GM12891 (cell line): ENCODE data around the gene FAM3A. TPM values are rescaled to one million over a fixed set of nuclear protein-coding genes. Genes with fewer than 3 reads are reported as not detected.
A peak's percentile ranks its signal among the peaks of the same experiment; 100 is the strongest.
"Not testable (repeated sequence)": the region's sequence is repeated elsewhere in the genome, so short reads cannot be mapped to it uniquely, and the experiment has no call there.

Experiments used
- DNase-seq: peaks from one replicate; pipeline ENCODE4 v3.0.0; 2011; ENCODE audit warnings: low spot score; ENCODE audit not compliant: insufficient read length
- FAIRE-seq: peaks from 2 replicates; lab custom pipeline; 2011; peaks lifted over from hg19 to GRCh38; lab: Jason Lieb, UNC
- PAX5 ChIP-seq: IDR thresholded peaks from 2 replicates; pipeline ENCODE4 v1.6.1; 2011; ENCODE audit warnings: low read length, moderate library complexity, mild to moderate bottlenecking; ENCODE audit not compliant: insufficient read depth, severe bottlenecking
- POLR2A ChIP-seq: IDR thresholded peaks from 2 replicates; pipeline ENCODE4 v1.6.1; 2011; ENCODE audit warnings: low read depth, low read length, control low read depth
- POLR2AphosphoS5 ChIP-seq: IDR thresholded peaks from 2 replicates; pipeline ENCODE4 v1.6.1; 2011; ENCODE audit warnings: low read depth, low read length, control low read depth
- POU2F2 ChIP-seq: IDR thresholded peaks from 2 replicates; pipeline ENCODE4 v1.6.1; 2011; ENCODE audit warnings: low read depth, mild to moderate bottlenecking, control low read depth, low read length, moderate library complexity
- SPI1 ChIP-seq: IDR thresholded peaks from 2 replicates; pipeline ENCODE4 v1.6.1; 2011; ENCODE audit warnings: low read depth, low read length, control low read depth
- TAF1 ChIP-seq: IDR thresholded peaks from 2 replicates; pipeline ENCODE4 v1.6.1; 2011; ENCODE audit warnings: low read depth, low read length, control low read depth
- polyA plus RNA-seq: library from polyadenylated mRNA; unstranded; fragments of >200 nt; gene quantifications from one replicate; pipeline ENCODE4 v1.2.1, GENCODE V29; 2012; ENCODE audit warnings: low read depth, missing spikeins, inconsistent platforms; ENCODE audit not compliant: missing spikeins

The FAM3A gene
- polyA plus RNA-seq: 16.1 TPM

GRCh38 chrX:154515966-154516655 is at the start of gene FAM3A:
Gene FAM3A, minus strand, starts transcription at chrX:154516232. Its CDS starts 460 bp downstream, at chrX:154515772.
- DNase-seq (peak; percentile 67), FAIRE-seq (peak; percentile 98)
- TF ChIP-seq POLR2AphosphoS5: peak; percentile 67
- TF ChIP-seq POU2F2: no peak
- TF ChIP-seq TAF1: 0 out of 2 replicates have a peak, but pooled peaks have one; percentile 35
- peak; percentile 63 for TF ChIP-seq POLR2A
- TF ChIP-seq PAX5: no peak
- TF ChIP-seq SPI1: no peak

GRCh38 chrX:154562295-154562694 is 46.3 kb upstream of the FAM3A start:
- DNase-seq, FAIRE-seq: not testable (repeated sequence)

- FAIRE-seq, DNase-seq: not testable (repeated sequence)
Measured at GRCh38 chrX:154560326-154560725, 44.3 kb upstream of the FAM3A start.

GRCh38 chrX:154558896-154559295 is 42.9 kb upstream of the FAM3A start:
- not testable (repeated sequence) for DNase-seq, FAIRE-seq

GRCh38 chrX:154558060-154558690 is 42.1 kb upstream of the FAM3A start:
- not testable (repeated sequence) for FAIRE-seq, DNase-seq

GRCh38 chrX:154552112-154552806 is 36.2 kb upstream of the FAM3A start:
- not testable (repeated sequence) for DNase-seq
- FAIRE-seq: peak; percentile 95

- TF ChIP-seq TAF1: no peak
- TF ChIP-seq POU2F2: no peak
- no peak for TF ChIP-seq POLR2A
- no peak for TF ChIP-seq SPI1
- TF ChIP-seq PAX5: no peak
- no peak for TF ChIP-seq POLR2AphosphoS5
- no peak for DNase-seq
- no peak for FAIRE-seq
Measured at GRCh38 chrX:154549766-154550165, 33.7 kb upstream of the FAM3A start.

GRCh38 chrX:154548028-154548316 is 31.9 kb upstream of the FAM3A start:
- no peak for TF ChIP-seq POU2F2
- no peak for TF ChIP-seq PAX5
- TF ChIP-seq POLR2AphosphoS5: no peak
- TF ChIP-seq POLR2A: no peak
- no peak for TF ChIP-seq TAF1
- no peak for TF ChIP-seq SPI1
- no peak for FAIRE-seq
- DNase-seq: no peak

- FAIRE-seq: peak; percentile 95
- TF ChIP-seq POU2F2 (no peak), POLR2A (0 out of 2 replicates have a peak, but pooled peaks have one; percentile 1), POLR2AphosphoS5 (0 out of 2 replicates have a peak, but pooled peaks have one; percentile 42), PAX5 (no peak), SPI1 (no peak), TAF1 (peak; percentile 38; the same call in 1 of the 2 replicates)
- DNase-seq: peak; percentile 80
Measured at GRCh38 chrX:154547245-154548027, 31.4 kb upstream of the FAM3A start, which contains the start of gene IKBKG. Gene IKBKG, plus strand, starts transcription at chrX:154547620. Its CDS starts 4,383 bp downstream, at chrX:154552003.

- peak; percentile 79 for DNase-seq
- FAIRE-seq: no peak
Measured at GRCh38 chrX:154546354-154547244, 30.6 kb upstream of the FAM3A start, which contains the start of gene G6PD. Gene G6PD, minus strand, starts transcription at chrX:154546846. Its CDS starts 691 bp downstream, at chrX:154546155.

More at GRCh38 chrX:154546354-154547244, 30.6 kb upstream of the FAM3A start, which contains the start of gene G6PD:
- TF ChIP-seq TAF1 (no peak), POLR2AphosphoS5 (peak; percentile 65; the same call in 1 of the 2 replicates), POLR2A (peak; percentile 48)
